GM21526 (cell line): Measurements from ENCODE around the gene ZSCAN9.

Source experiments
- ATAC-seq: cut with Tn5 transposase; IDR thresholded peaks from one replicate; pipeline ENCODE4 v1.9.1; 2021; ENCODE audit warnings: moderate library complexity; ENCODE audit not compliant: unreplicated experiment, low FRiP score

Gene ZSCAN9

DNA sequence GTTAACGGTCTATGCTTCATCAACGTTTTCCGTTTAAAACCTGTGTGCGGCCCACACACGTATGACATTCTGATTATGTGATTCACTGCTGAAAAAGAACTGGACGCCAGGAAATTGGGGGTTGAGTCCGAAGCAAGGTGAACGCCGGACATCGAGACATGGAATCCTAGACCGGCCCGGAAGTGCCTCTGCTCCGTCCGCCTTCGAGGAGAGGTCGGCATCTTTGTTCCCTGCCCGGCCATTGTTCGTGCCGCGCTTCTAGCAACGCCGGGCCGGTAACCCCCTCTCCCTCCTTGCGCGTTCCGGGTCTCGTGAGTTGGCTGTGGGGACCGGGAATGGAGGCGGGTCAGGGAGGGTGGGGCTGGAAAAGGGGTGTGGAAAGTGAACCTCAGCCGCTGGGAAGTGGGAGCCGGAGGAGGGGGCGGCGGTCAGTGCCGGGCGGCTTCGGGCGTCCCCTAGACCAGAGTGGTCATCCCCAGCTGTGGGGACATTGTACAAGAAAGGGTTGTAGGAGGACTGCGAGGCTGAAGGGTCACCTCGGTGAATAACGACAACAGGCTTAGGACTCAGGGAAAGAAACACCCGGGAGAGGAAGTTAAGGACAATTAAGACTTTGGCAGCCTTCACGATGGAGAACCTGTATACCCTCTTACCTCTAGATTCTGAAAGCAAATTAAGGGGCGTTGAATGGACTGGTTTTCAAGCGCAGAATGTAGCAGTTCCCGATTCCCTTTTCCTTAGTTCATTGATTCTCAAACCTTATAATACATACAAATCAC is at the start of gene ZSCAN9:
ZSCAN9 (plus strand) TSS at position 220 of the 779 bp plus-strand sequence. CDS start 1,810 bp downstream, outside the sequence.
- peak; percentile 88 for ATAC-seq

- ATAC-seq, result no peak
Observed at GRCh38 chr6:28176373-28176772, 48.7 kb upstream of the ZSCAN9 start.

DNA sequence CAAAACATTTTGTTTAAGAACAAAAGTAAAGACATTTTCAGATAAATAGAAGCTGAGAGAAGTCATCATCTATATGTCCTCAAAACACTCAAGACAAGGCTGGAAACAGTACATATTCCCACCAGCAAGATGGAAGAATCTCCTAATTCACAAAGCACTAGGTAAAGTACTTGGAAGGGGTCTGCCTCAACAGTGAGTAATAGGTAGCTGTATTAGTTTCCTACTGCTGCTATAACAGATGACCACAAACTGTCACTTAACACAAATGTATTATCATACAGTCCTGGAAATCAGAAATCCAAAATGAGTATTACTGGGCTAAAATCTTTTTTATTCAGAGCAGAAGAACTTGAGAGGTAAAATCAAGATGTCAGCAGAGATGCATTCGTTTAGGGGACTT is 42.8 kb upstream of the ZSCAN9 start:
- no peak for ATAC-seq

- no peak for ATAC-seq
Observed at GRCh38 chr6:28188111-28188979, 36.7 kb upstream of the ZSCAN9 start.

DNA sequence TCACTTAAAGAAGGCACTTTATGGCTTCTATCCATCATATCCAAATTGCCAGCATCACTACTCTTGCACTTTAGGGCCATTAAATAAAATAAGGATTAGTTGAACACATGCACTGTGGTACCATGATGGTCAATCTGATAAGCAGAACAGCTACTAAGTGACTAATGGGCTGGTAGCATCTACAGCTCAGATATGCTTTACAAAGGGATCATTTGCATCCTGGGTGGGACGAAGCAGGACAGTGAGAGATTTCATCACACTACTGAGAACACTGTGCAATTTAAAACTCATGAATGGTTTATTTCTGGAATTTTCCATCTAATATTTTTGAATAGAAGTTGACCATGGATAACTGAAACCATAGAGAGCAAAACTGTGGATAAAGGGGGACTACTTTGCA is 25.1 kb upstream of the ZSCAN9 start:
- no peak for ATAC-seq

DNA sequence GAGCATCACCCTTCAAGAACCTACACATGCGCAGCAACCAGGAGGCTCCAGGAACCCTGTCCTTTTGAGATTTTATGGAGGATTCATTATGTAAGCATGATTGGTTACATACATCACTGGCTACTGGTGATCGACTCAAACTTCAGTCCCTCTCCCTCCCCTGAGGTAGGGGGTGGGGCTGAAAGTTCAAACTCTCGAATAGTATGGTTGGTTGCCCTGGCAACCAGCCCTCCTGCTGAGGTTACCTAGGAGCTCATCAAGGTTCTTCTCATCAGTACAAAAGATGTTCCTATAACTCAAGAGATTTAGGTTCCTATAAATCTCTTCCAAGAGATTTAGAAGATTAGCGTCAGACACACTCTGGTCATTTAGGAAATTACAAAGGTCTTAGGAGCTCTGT is 21.9 kb upstream of the ZSCAN9 start:
- ATAC-seq, result no peak

DNA sequence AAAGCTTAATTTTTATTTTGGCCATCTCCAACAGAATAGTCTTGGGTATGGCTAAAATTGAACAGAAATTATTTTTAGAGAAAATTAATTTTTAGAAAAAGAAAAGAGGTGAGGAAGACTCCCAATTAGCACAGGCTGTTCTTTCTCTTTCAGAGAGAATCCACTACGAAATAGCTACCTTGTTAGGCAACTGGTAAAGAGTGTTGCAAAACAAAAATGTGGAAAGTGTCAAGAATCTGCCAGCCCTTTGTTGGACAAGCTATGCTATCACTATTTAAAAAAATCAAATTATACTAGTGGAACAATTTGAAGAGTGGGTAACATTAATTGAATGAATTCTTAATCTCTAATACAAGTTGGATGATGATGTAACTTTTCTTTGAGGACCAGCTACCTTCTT is 19.2 kb upstream of the ZSCAN9 start:
- no peak for ATAC-seq

DNA sequence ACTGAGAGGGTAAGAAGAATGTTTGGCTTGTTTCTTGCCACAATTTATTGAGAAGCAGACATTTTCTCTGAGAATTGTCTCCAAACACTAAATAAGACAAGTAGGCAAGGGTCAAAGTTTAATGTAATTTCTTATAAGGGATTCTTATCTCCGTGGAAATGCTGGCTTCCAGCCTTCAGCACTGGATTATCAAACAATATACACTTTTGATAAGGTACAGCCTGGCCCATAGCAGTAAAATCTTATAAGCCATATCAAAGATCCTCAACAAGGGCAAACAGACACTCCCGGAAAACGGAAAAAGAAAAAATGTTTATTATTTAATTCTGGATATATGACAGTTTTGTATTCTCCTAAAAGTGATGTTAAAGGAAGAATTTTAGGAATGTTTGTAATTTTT is 18.5 kb upstream of the ZSCAN9 start:
- no peak for ATAC-seq

- ATAC-seq, result no peak
Observed at GRCh38 chr6:28206928-28207509, 18.1 kb upstream of the ZSCAN9 start.

GRCh38 chr6:28207510-28208110 is 17.5 kb upstream of the ZSCAN9 start:
- ATAC-seq, result no peak

DNA sequence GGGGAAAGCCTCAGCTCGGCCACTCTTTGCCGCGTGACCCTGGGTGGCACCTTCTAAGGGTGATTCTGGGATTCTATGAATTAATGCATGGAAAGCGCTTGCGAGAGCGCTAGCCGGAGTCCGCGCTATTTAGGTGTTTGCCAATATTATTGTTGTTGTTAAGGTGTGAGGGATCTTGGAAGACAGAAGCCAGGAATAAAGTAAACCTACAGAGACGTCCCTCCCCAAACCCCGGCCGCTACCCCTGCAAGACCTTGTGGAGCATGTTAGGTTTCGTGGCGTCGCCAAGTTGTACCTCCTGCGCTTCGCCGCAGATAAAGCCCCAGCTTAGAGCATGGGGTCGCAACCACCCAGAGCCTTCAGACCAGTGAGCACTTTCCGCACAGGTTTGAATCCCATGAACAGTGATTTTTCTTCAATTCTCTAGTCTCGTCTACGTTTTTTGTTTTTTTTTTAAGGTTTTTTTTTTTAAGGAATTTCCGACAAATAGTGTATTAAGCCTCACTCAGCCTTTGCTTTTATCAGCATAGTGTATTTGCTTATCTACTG is 16.9 kb upstream of the ZSCAN9 start:
- no peak for ATAC-seq

GRCh38 chr6:28209753-28210535 is 15.1 kb upstream of the ZSCAN9 start:
- ATAC-seq, result no peak

DNA sequence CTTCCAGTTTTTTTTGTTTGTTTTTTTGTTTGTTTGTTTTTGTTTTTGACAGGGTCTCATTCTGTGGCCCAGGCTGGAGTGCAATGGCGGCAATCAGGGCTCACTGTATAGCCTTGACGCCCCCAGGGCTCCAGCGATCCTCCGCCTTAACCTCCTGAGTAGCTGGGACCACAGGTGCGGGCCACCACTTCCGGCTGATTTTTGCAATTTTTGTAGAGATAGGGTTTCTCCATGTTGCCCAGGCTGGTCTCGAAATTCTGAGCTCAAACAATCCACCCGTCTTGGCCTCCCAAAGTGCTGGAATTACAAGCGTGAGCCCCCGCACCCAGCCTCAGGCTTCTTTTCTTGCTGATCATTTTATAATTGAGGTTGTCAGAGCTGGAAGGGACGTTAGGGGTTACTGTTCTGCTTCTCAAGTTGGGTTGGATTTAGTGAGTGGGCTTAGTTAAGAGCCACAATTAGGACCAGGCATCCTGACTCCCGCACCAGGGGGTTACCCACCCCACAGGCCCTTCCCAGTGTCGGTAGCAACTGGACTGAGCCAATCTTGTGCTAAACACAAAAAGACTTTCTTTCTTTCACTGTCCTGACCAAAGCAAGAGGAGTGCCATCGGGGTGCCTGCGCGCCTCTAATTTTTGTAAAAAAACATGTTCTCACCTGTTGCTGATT is 13.1 kb upstream of the ZSCAN9 start:
- no peak for ATAC-seq

DNA sequence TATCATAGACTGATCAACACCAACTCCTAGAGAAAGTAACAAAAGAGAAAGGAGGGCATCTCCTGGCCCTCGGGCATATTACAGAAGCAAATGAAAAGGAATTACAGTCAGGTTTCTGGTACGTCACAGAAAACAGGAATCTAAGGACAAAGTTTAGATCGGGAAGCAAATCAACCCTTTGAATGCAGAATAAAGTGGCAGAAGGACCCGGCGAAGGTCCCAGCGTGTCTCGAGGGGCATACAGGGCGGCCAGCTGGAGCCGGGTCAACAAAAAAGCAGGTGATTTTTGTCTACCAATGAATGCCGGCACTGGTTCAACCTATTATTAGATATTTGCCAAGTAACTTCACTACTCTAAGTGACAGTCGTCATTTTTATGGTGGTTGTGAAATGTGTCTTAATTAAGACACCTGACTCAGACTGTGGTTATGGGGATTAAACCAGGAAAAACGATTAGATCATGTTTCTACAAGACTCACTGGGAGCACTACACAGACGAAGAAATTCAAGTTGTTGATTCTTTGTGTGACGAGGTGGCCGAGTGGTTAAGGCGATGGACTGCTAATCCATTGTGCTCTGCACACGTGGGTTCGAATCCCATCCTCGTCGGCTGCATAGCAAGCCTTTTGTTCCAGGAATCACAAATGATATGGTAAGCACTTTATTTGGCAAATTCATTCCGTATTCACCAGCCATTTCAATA is 12.4 kb upstream of the ZSCAN9 start:
- no peak for ATAC-seq

GRCh38 chr6:28213213-28213523 is 11.9 kb upstream of the ZSCAN9 start:
- ATAC-seq, result no peak

- no peak for ATAC-seq
Observed at GRCh38 chr6:28215425-28215824, 9.7 kb upstream of the ZSCAN9 start.

DNA sequence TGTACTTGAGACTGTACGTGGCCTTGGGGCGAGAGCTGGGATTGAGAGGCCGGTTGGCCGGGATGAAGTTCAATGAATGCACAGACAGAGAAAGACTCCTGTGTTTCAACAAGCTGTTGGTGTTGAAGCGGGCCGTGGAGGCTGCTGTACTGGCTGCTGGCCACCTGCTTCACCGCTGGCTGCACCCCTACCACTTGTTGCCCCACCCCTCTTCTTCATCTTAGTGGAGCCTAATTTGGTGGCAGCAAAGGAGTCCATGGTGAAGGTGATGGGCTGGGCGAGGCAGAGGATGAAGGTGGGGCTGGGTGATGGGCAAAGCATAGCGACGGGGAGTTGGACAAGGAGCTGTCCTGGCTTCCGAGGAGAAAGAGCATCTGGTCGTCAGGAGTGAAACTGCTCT is 7.2 kb upstream of the ZSCAN9 start:
- no peak for ATAC-seq

DNA sequence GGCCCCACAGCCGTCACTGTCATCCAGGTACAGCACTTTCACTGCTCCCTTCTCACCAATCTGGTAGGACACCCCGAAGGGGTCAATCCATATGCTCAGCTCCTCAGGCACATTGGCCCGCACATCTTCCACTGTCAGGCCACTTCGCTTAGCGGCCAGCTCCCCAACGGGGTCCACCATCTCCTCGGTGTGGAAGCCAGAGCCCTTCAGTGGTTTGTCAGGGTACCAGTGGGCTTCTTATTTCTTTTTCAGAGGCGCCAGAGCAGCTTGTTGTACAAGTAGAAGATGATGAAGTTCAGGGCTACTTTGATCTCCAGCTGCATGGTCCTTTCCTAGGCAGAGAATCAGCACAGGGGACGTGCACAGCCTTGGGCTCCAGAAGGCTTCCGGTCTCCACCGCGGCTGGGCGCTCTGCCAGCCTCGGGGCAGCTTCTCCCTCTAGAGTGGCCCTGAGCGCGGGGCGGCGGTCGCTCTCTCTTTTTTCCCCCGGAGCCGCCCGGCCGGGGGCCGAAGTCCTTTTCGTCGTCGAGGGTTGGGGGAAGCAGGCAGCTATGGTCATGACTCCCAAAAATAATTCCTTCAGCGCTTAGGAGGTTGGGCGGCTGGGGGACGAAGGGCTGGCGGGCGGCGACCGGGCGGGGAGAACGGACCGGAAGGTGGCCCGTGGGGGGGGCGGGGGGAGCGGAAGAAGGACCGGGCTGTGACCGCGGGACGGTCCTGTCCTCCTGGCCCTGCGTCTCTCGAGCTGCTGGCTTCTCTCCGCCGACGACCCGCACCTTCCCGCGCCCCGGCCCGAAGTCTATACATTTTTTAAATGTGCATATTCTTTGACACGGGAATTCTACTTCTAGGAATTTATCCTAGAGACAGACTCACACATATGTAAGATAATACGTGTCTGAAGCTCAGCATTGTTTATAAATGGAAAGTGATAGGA is 6.5 kb upstream of the ZSCAN9 start:
- no peak for ATAC-seq
